Mononuclear cell (primary cell): ENCODE measurements around the gene P2RY6. TPM values are rescaled to one million over a fixed set of nuclear protein-coding genes. Genes with fewer than 3 reads are reported as not detected.

ENCODE experiments used
- H3K27me3 ChIP-seq: 2 replicates; pipeline ENCODE4 v1.6.0; 2011; ENCODE audit warnings: low read length, control low read depth; ENCODE audit not compliant: insufficient read depth
- H3K4me1 ChIP-seq: 2 replicates; pipeline ENCODE4 v1.5.1; 2011; ENCODE audit warnings: mild to moderate bottlenecking, low read length, control low read depth; ENCODE audit not compliant: insufficient read depth
- H3K4me3 ChIP-seq: 2 replicates; pipeline ENCODE4 v1.5.1; 2011; ENCODE audit warnings: mild to moderate bottlenecking, low read length, moderate library complexity
- H3K9me3 ChIP-seq: 2 replicates; pipeline ENCODE4 v1.5.1; 2011; ENCODE audit warnings: low read depth, mild to moderate bottlenecking, control low read depth, low read length
- total RNA-seq: library from RNA; depleted of rRNA; stranded (reverse); fragments of >200 nt; gene quantifications from one replicate; pipeline ENCODE4 v1.2.3, GENCODE V29; 2012

The P2RY6 gene
- total RNA-seq, 1 donor: 0.42 TPM

- Histone ChIP-seq H3K27me3 (no peaks in the 10 kb centered on the region), H3K9me3 (no peaks in the 10 kb centered on the region), H3K4me3 (no peak overlapping the region), H3K4me1 (no peaks in the 10 kb centered on the region)
Observed at GRCh38 chr11:73330569-73331093, 58.5 kb downstream of the P2RY6 start.

- H3K9me3 ChIP-seq: no peaks in the 10 kb centered on the region
- H3K27me3 ChIP-seq: no peaks in the 10 kb centered on the region
- H3K4me3 ChIP-seq: no peak overlapping the region
- H3K4me1 ChIP-seq: no peaks in the 10 kb centered on the region
Observed at GRCh38 chr11:73331138-73331916, 59.2 kb downstream of the P2RY6 start.

GRCh38 chr11:73333173-73333572 lies 61.0 kb downstream of the P2RY6 start:
- Histone ChIP-seq H3K4me1 (no peaks in the 10 kb centered on the region), H3K9me3 (no peaks in the 10 kb centered on the region), H3K4me3 (no peak overlapping the region), H3K27me3 (no peaks in the 10 kb centered on the region)

GRCh38 chr11:73333640-73334383 lies 61.7 kb downstream of the P2RY6 start:
- no peak overlapping the region for H3K4me3 ChIP-seq
- H3K4me1 ChIP-seq: no peaks in the 10 kb centered on the region

GRCh38 chr11:73334384-73335203 lies 62.5 kb downstream of the P2RY6 start:
- no peaks in the 10 kb centered on the region for H3K9me3 ChIP-seq
- no peaks in the 10 kb centered on the region for H3K4me1 ChIP-seq
- no peaks in the 10 kb centered on the region for H3K27me3 ChIP-seq
- no peak overlapping the region for H3K4me3 ChIP-seq

More at GRCh38 chr11:73333640-73334383, 61.7 kb downstream of the P2RY6 start:
- Histone ChIP-seq H3K27me3 (no peaks in the 10 kb centered on the region), H3K9me3 (no peaks in the 10 kb centered on the region)

GRCh38 chr11:73335204-73335923 lies 63.2 kb downstream of the P2RY6 start:
- H3K27me3 ChIP-seq: no peaks in the 10 kb centered on the region
- no peaks in the 10 kb centered on the region for H3K4me1 ChIP-seq
- no peaks in the 10 kb centered on the region for H3K9me3 ChIP-seq
- no peak overlapping the region for H3K4me3 ChIP-seq

- H3K9me3 ChIP-seq: no peaks in the 10 kb centered on the region
- no peaks in the 10 kb centered on the region for H3K27me3 ChIP-seq
- H3K4me3 ChIP-seq: no peak overlapping the region
- no peaks in the 10 kb centered on the region for H3K4me1 ChIP-seq
Observed at GRCh38 chr11:73337846-73338245, 65.7 kb downstream of the P2RY6 start.

- Histone ChIP-seq H3K4me1 (no peaks in the 10 kb centered on the region), H3K4me3 (no peak overlapping the region), H3K27me3 (no peaks in the 10 kb centered on the region), H3K9me3 (no peaks in the 10 kb centered on the region)
Observed at GRCh38 chr11:73338279-73338678, 66.1 kb downstream of the P2RY6 start.

- Histone ChIP-seq H3K4me3 (no peak overlapping the region), H3K27me3 (no peaks in the 10 kb centered on the region), H3K4me1 (no peaks in the 10 kb centered on the region), H3K9me3 (no peaks in the 10 kb centered on the region)
Observed at GRCh38 chr11:73340164-73340563, 68.0 kb downstream of the P2RY6 start.

- Histone ChIP-seq H3K4me1 (no peaks in the 10 kb centered on the region), H3K9me3 (no peaks in the 10 kb centered on the region), H3K27me3 (no peaks in the 10 kb centered on the region), H3K4me3 (no peak overlapping the region)
Observed at GRCh38 chr11:73342633-73343032, 70.5 kb downstream of the P2RY6 start.

GRCh38 chr11:73343076-73343873 lies 71.1 kb downstream of the P2RY6 start:
- H3K27me3 ChIP-seq: no peaks in the 10 kb centered on the region
- H3K9me3 ChIP-seq: no peaks in the 10 kb centered on the region
- no peak overlapping the region for H3K4me3 ChIP-seq

GRCh38 chr11:73344191-73344607 lies 72.1 kb downstream of the P2RY6 start:
- Histone ChIP-seq H3K4me3 (no peak overlapping the region), H3K4me1 (no peaks in the 10 kb centered on the region), H3K9me3 (no peaks in the 10 kb centered on the region), H3K27me3 (no peaks in the 10 kb centered on the region)

More at GRCh38 chr11:73343076-73343873, 71.1 kb downstream of the P2RY6 start:
- no peaks in the 10 kb centered on the region for H3K4me1 ChIP-seq

GRCh38 chr11:73345481-73346160 lies 73.5 kb downstream of the P2RY6 start:
- Histone ChIP-seq H3K27me3 (no peaks in the 10 kb centered on the region), H3K4me3 (no peak overlapping the region), H3K9me3 (no peaks in the 10 kb centered on the region), H3K4me1 (peaks cover 7% of the 10 kb centered on the region)
